ENCODE data around the gene ORC5. TPM values are rescaled to one million over a fixed set of nuclear protein-coding genes. Genes with fewer than 3 reads are reported as not detected.
"Not testable (repeated sequence)": the region's sequence is repeated elsewhere in the genome, so short reads cannot be mapped to it uniquely, and the experiment has no call there.

ORC5 gene
- polyA plus RNA-seq, 3 donors: 2.8 to 7.9 (median 7.0) TPM

GRCh38 chr7:104240401-104240800 lies 32.6 kb upstream of the ORC5 start:
- H3K36me3 ChIP-seq (replicated peaks in 1 of 2; ENCODE audit: control insufficient read depth in 1 of 2, insufficient read depth in 2 of 2, low read length in 2 of 2): no peaks in the 10 kb centered on the region
- no peak overlapping the region for H3K27ac Mint-ChIP-seq
- no peak overlapping the region for H3K4me2 ChIP-seq (replicated peaks; ENCODE audit: extremely low read depth, low read length, poor library complexity, severe bottlenecking)
- TF ChIP-seq CTCF (IDR thresholded peaks at IDR 0.05): no peak
- DNase-seq: no peak
- no peaks in the 10 kb centered on the region for H3K4me1 Mint-ChIP-seq
- intact Hi-C loops (cut with micrococcal nuclease): no loop called here
- H3K9me3 Mint-ChIP-seq: peaks cover 0 to 2% (median 0%) of the 10 kb centered on the region in 7 donors
- peaks cover 0 to 2% of the 10 kb centered on the region in 2 donors for H3K27me3 ChIP-seq (ENCODE audit: control insufficient read depth in 2 of 2, insufficient read depth in 2 of 2, low read length in 2 of 2)
- H3K79me2 ChIP-seq (ENCODE audit: insufficient read depth, low read length): no peaks in the 10 kb centered on the region
- no peak overlapping the region for H3K4me3 ChIP-seq (replicated peaks in 1 of 3; ENCODE audit: low read depth in 2 of 3, low read length in 3 of 3)
- 91% methylated on average over 5 of the region's 5 CpGs for WGBS (ENCODE audit: insufficient coverage)
- no peak overlapping the region for H3K9ac ChIP-seq (ENCODE audit: insufficient read depth, low read length, poor library complexity, severe bottlenecking)
- H3K9me3 ChIP-seq (replicated peaks in 1 of 2; ENCODE audit: control insufficient read depth in 1 of 2, insufficient read depth in 1 of 2, low read length in 2 of 2): no peaks in the 10 kb centered on the region
- H3K27ac ChIP-seq (ENCODE audit: low read depth in 1 of 2, low read length in 2 of 2): no peak overlapping the region
- H2AFZ ChIP-seq (ENCODE audit: insufficient read depth, low read depth, low read length, poor library complexity, severe bottlenecking): no peak overlapping the region
- no peaks in the 10 kb centered on the region for H3K4me1 ChIP-seq (ENCODE audit: control insufficient read depth in 1 of 2, insufficient read depth in 2 of 2, low read length in 2 of 2)
- H3K27me3 Mint-ChIP-seq (ENCODE audit: low read depth in 3 of 3): peaks cover 8 to 11% (median 11%) of the 10 kb centered on the region in 3 donors
- no peaks in the 10 kb centered on the region for H3K36me3 Mint-ChIP-seq
- no peak overlapping the region for H3K4me3 Mint-ChIP-seq
- no peaks in the 10 kb centered on the region for H4K20me1 ChIP-seq (ENCODE audit: insufficient read depth, low read length)

GRCh38 chr7:104234990-104235389 lies 27.2 kb upstream of the ORC5 start:
- H3K27ac Mint-ChIP-seq; H3K4me3 Mint-ChIP-seq; H3K27me3 ChIP-seq (ENCODE audit: control insufficient read depth in 2 of 2, insufficient read depth in 2 of 2, low read length in 2 of 2); H3K4me2 ChIP-seq (replicated peaks; ENCODE audit: extremely low read depth, low read length, poor library complexity, severe bottlenecking); H3K9me3 Mint-ChIP-seq; H2AFZ ChIP-seq (ENCODE audit: insufficient read depth, low read depth, low read length, poor library complexity, severe bottlenecking); DNase-seq; H3K36me3 ChIP-seq (replicated peaks in 1 of 2; ENCODE audit: control insufficient read depth in 1 of 2, insufficient read depth in 2 of 2, low read length in 2 of 2); H3K79me2 ChIP-seq (ENCODE audit: insufficient read depth, low read length); H3K4me3 ChIP-seq (replicated peaks in 1 of 3; ENCODE audit: low read depth in 2 of 3, low read length in 3 of 3); H3K9me3 ChIP-seq (replicated peaks in 1 of 2; ENCODE audit: control insufficient read depth in 1 of 2, insufficient read depth in 1 of 2, low read length in 2 of 2); H3K27ac ChIP-seq (ENCODE audit: low read depth in 1 of 2, low read length in 2 of 2); H3K9ac ChIP-seq (ENCODE audit: insufficient read depth, low read length, poor library complexity, severe bottlenecking); H3K4me1 Mint-ChIP-seq; H3K4me1 ChIP-seq (ENCODE audit: control insufficient read depth in 1 of 2, insufficient read depth in 2 of 2, low read length in 2 of 2); H3K36me3 Mint-ChIP-seq; H4K20me1 ChIP-seq (ENCODE audit: insufficient read depth, low read length): not testable (repeated sequence)
- WGBS (ENCODE audit: insufficient coverage): no CpG with 5 or more reads among the region's 2 CpGs
- H3K27me3 Mint-ChIP-seq (ENCODE audit: low read depth in 3 of 3): peaks cover 8 to 12% (median 8%) of the 10 kb centered on the region in 3 donors
- intact Hi-C loops (cut with micrococcal nuclease): loop anchor here in 1 of 2 donors (5.0 kb wide), 1 partner anchor 612 kb away; no protein-coding TSS in a partner anchor
